Measurements from ENCODE around the gene KLHL41.

The KLHL41 gene

DNA sequence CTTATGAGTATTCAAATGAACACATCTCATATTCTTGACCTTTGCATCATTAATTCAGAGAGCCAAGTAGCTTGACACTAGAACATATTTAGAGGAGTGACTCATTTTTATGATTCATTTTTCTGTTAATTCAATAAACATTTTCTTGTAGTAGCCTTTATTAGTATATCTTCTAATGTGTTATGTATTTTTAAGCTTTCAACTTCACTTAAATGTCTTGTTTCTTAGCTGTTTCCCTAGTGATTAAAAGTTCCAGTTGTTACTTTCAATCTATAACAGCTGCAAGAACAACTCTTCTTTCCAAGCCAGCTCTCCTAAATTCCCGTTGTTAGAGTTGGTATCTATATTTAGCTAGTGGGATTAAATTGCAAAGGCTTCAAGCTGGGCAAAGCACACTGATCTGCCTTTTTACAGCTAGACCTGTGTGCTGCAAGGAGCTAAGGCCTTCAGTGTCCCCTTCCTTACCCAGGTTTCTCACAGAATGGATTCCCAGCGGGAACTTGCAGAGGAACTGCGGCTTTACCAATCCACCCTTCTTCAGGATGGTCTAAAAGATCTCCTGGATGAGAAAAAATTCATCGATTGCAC, at the start of gene KLHL41:
Gene KLHL41, plus strand, starts transcription at position 405 of the 588 bp plus-strand sequence. Its CDS starts 77 bp downstream, at position 482.
- DNase-seq (ENCODE audit: low spot score) = peak; percentile 43

DNA sequence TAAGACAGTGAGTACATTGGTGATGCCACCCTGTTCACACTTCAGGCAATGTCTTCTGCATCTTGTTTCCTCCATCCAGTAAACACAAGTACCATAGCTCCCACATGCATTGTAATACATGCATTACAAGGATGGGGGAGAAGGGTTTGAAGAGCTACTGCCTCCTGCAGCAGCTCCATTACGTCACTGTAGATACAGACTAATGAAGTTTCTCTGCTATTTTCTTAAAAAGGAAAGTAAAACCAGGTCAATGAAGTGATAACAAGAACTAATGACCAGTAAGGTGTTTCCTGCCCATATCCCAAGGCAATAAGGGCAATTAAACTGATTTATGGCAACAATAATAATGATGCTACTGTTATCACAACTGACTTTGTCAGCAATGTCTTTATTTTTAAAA, 48.4 kb upstream of the KLHL41 start:
- no peak for DNase-seq (ENCODE audit: low spot score)

- DNase-seq (ENCODE audit: low spot score) = peak; percentile 48
Measured at GRCh38 chr2:169462896-169463695, 46.4 kb upstream of the KLHL41 start.

- no peak for DNase-seq (ENCODE audit: low spot score)
Measured at GRCh38 chr2:169464466-169464865, 45.0 kb upstream of the KLHL41 start.

GRCh38 chr2:169464882-169465281, 44.6 kb upstream of the KLHL41 start:
- no peak for DNase-seq (ENCODE audit: low spot score)

GRCh38 chr2:169468841-169469240, 40.7 kb upstream of the KLHL41 start:
- no peak for DNase-seq (ENCODE audit: low spot score)

DNA sequence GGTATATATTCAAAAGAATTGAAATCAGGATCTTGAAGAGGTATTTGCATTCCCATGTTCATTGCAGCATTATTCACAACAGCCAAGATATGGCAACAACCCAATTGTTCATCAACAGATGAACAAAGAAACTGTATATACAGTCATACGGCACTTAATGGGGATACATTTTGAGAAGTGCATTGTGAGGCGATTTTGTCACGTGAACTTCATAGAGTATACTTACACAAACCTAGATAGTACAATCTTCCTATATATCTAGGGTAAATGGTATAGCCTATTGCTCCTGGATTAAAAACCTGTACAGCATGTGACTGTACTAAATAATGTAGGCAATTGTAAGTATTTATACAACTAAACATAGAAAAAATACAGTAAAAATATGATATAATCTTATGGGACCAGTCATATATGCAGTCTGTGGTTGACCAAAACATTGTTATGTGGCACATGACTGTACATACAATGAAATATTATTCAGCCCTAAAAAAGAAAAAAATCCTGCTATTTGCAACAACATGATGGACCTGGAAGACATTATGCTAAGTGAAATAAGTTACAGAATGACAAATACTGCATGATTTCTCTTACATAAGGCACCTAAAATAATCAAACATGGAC, 39.4 kb upstream of the KLHL41 start:
- no peak for DNase-seq (ENCODE audit: low spot score)

GRCh38 chr2:169472249-169472648, 37.3 kb upstream of the KLHL41 start:
- DNase-seq (ENCODE audit: low spot score) = no peak

DNA sequence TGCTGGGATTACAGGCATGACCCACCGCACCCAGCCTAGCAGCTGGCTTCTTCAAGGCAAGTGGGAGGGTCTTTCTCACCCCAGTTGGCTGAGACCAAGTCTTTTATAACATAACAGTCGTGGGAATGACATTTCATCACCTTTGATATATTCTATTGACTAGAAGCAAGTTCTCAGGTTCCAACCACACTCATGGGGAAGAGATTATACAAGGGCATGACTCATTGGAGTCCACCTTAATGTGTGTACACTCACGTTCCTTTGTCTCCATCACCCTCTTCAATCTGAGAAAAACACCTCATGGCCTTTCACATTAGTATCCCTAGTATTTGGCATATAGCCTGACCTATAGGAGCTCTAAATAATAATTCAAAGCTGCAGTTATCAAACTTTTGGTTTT, 33.0 kb upstream of the KLHL41 start:
- peak; percentile 22 for DNase-seq (ENCODE audit: low spot score)

DNA sequence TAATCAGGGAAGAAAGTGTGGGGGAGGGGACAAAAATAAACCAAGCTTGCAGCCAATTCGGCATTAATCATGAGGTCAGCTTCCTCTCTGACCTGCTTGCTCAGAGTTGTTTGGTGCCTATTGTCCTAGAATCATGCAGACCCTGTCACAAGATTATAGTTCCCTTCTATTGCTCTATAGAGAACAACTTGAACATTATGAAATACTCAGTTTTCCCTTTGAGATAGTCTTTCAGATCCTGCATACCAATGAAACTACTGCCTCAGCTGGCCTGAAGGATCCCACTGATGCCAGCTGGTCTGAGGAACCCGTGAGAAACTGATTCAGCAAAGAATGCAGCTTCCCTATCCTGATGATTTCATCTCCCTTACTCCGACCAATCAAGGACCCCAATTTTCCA, 31.2 kb upstream of the KLHL41 start:
- no peak for DNase-seq (ENCODE audit: low spot score)

- DNase-seq (ENCODE audit: low spot score) = no peak
Measured at GRCh38 chr2:169478745-169479256, 30.7 kb upstream of the KLHL41 start.

- no peak for DNase-seq (ENCODE audit: low spot score)
Measured at GRCh38 chr2:169479257-169480078, 30.0 kb upstream of the KLHL41 start, which contains the start of gene BBS5. TSS of gene BBS5 (plus strand) at chr2:169479494. CDS start at chr2:169479554, 60 bp downstream.

DNA sequence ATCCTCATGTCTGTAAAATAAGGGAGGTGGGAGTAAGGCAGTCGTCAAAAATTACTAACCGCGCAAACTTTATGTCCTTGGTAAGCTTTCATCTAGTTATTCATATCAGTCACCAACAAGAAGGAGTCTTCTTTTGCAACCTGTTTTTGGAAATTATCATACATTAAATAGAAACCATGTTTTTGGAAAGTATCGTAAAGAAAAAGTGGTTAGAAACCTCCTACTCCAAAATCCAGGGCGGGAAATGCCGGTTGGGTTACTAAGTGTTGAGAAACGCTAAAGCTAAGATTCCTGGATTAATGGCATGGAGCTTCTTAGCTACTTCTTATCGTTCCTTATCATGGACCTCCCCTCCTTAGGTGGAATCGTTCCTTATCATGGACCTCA, 29.4 kb upstream of the KLHL41 start:
- DNase-seq (ENCODE audit: low spot score) = no peak

DNA sequence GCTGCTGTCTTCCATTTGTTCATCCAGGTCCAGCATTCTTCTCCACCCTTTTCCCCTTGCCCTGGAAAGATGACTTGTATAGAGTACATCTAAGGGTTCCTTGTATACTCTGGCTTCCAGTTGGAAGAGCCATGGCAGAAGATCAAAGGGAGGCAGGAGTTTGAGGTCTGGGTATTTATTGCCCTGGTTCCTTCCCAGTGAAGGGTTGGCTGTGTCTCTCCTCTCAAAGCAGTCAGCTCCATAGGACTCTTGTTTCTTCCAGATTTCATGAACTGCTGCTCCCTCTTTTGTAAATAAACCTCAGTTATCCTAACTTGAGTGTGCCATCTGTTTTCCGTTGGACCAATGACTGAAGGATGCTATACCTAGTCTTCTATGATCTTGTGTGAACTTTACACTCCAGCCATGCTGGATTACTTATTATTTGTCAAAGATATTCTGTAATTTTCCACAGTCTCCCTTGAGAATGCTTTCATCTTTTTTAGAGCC, 23.8 kb upstream of the KLHL41 start:
- no peak for DNase-seq (ENCODE audit: low spot score)

DNA sequence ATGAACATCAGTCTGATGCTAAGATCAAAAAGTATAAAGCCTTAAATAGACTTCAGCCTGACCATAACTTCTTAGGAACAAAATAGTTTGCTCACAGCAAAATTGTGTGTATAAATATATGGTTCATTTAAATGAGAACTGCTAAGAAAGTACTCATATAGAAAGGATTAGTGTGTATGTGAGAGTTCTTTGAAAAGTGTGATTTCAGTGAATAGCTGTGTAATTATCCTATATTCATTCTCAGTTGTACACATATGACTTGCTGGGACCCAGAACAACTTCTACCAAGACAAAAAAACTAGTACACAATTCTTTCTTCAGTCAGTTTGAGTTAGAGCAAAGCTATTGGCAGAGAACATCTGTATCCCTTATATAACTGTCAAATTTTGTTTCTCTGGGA, 23.0 kb upstream of the KLHL41 start:
- no peak for DNase-seq (ENCODE audit: low spot score)

- DNase-seq (ENCODE audit: low spot score) = no peak
Measured at GRCh38 chr2:169490834-169491233, 18.7 kb upstream of the KLHL41 start.

GRCh38 chr2:169491378-169491777, 18.1 kb upstream of the KLHL41 start:
- no peak for DNase-seq (ENCODE audit: low spot score)

DNA sequence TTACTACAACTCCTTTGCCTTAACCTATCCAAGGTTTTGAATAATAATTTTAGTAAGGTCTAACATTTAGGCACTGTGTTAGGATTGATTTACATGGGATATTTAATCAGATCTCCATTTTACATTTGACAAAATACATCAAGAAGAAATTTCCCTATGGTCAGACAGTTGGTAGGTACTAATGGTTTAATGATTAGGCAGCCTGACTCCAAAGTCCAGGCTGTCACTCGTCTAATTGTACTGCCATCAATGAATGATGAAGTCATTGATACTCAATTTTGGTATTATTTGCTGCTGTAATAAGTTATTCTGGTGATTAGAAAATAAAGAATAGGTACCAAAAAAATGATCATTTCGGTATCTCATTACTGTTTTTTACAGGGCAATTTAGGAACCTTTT, 16.1 kb upstream of the KLHL41 start:
- DNase-seq (ENCODE audit: low spot score) = no peak

DNA sequence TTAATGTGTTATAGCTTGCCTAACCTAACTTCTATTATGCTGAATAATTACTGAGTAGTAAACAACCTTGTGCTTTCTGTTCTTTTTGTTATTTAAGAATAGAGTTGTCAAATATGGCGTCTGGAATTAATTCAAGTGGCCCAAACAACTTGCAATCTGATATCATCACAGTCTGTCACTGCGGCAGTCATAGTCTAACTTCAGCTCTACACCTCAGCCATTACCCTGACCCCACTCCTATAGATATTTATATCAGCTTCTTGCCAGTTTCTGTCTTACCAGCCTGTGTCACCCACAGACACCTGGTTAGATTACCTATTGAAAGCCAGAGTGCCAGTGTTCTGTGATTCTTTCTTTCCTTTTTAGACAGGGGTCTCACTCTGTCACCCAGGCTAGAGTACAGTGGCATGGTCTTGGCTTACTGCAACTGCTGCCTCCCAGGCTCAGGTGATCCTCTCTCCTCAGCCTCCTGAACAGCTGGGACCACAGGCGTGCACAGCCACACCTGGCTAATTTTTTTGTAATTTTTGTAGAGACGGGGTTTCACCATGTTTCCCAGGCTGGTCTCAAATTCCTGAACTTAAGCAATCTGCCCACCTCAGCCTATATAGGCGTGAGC, 14.1 kb upstream of the KLHL41 start:
- DNase-seq (ENCODE audit: low spot score) = no peak

DNA sequence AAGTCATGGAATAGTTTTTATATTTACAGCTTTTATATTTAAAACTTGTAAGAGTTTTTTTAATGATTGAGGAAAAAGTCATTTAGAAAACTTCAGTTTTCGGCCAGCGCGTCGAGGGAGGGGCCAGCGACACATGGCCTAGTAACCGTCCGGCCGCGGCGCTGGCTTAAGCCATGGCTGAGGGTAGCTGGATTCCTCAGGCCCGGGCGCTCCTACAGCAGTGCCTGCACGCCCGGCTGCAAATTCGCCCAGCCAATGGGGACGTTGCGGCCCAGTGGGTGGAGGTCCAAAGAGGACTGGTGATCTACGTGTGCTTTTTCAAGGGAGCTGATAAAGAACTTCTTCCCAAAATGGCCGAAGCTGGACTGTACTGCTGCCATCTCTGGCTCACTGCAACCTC, 4.9 kb upstream of the KLHL41 start:
- no peak for DNase-seq (ENCODE audit: low spot score)

DNA sequence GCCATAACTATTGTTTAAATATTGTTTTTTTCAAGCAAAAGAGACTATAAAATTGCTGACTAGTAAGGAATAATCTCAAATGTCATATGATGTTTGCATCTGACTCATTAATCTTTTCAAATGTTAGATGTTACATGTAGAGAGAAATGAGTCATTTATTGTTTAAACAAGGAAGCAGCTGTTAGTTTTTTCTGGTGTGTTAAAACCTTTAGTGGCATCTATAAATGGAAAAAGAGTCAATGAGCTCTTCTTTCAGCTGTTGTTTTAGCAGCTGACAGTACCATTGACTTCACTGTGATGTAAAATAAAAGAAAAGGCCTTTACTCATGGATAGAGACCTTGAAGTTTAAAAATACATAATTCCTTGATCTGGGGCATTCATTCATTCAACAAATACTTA, 1.8 kb upstream of the KLHL41 start:
- DNase-seq (ENCODE audit: low spot score) = peak; percentile 75

GRCh38 chr2:169509955-169510354, 453 bp downstream of the KLHL41 start:
- no peak for DNase-seq (ENCODE audit: low spot score)
